Measurements from ENCODE around the gene TMED9. TPM values are rescaled to one million over a fixed set of nuclear protein-coding genes. Genes with fewer than 3 reads are reported as not detected.

Gene TMED9
- total RNA-seq, 1 experiment from 2014 or later, result 133 TPM

- no TSS peak for BruUV-seq (replicated peaks)
- no peak for TF ChIP-seq POLR2A (IDR thresholded peaks at IDR 0.05; ENCODE audit: borderline replicate concordance, extremely low read depth, insufficient read depth, insufficient read length)
- no peak for TF ChIP-seq ZBTB33 (IDR thresholded peaks at IDR 0.05; ENCODE audit: extremely low read depth, insufficient replicate concordance, low read length)
- no peak for TF ChIP-seq EGR1 (IDR thresholded peaks at IDR 0.05; ENCODE audit: low read depth)
- TF ChIP-seq SP1 (IDR thresholded peaks at IDR 0.05; ENCODE audit: low read depth), result no peak
- no peak for TF ChIP-seq JUND (IDR thresholded peaks at IDR 0.05)
- no peak for TF ChIP-seq YY1 (IDR thresholded peaks at IDR 0.05; ENCODE audit: extremely low read depth, insufficient replicate concordance, low read depth, low read length)
- no peak for TF ChIP-seq EZH2 (IDR thresholded peaks at IDR 0.05)
- no peak for TF ChIP-seq SIN3A (IDR thresholded peaks at IDR 0.05; ENCODE audit: low read depth)
- TF ChIP-seq TCF7L2 (IDR thresholded peaks at IDR 0.05; ENCODE audit: borderline replicate concordance, extremely low read depth, insufficient read depth, insufficient read length), result no peak
- no peak for TF ChIP-seq MAX (IDR thresholded peaks at IDR 0.05)
- TF ChIP-seq CTCF (IDR thresholded peaks at IDR 0.05 in 2 of 3, conservative IDR thresholded peaks at IDR 0.05 in 1 of 3; ENCODE audit: borderline replicate concordance in 1 of 3, insufficient read depth in 1 of 3, low read depth in 2 of 3, low read length in 2 of 3), result no peak
- Histone ChIP-seq H3K27ac (ENCODE audit: low read depth, low read length) (no peak overlapping the region), H2AFZ (ENCODE audit: low read depth, low read length, poor library complexity, severe bottlenecking) (no peak overlapping the region), H3K4me2 (ENCODE audit: low read length) (no peak overlapping the region), H3K9me3 (ENCODE audit: control insufficient read depth in 1 of 2, insufficient read depth in 1 of 2, low read depth in 1 of 2, low read length in 2 of 2) (no peaks in the 10 kb centered on the region), H3K27me3 (ENCODE audit: insufficient read depth, low read length) (no peaks in the 10 kb centered on the region), H3K4me3 (replicated peaks in 1 of 2; ENCODE audit: low read depth in 1 of 2, low read length in 2 of 2) (no peak overlapping the region), H3K79me2 (ENCODE audit: insufficient read depth, low read length) (peaks cover 35% of the 10 kb centered on the region), H3K36me3 (ENCODE audit: control insufficient read depth in 1 of 2, insufficient read depth in 2 of 2, low read length in 2 of 2) (peaks cover 25 to 26% of the 10 kb centered on the region in 2 experiments; a peak in 3 of 4 replicates), H4K20me1 (ENCODE audit: insufficient read depth) (no peaks in the 10 kb centered on the region), H3K4me1 (ENCODE audit: control insufficient read depth in 1 of 2, insufficient read depth in 2 of 2, low read length in 2 of 2) (peaks cover 7 to 29% of the 10 kb centered on the region in 2 experiments), H3K9me2 (ENCODE audit: insufficient read depth) (no peaks in the 10 kb centered on the region), H3K9ac (ENCODE audit: low read length) (no peak overlapping the region)
- ChIA-PET POLR2A (interaction anchor here (0.6 kb wide), 1 partner anchor 186 kb away, joined by 3 read pairs; no protein-coding TSS in a partner anchor), RAD21 (ENCODE audit: low non-redundant PET in 1 of 2, low total read pairs in 2 of 2, uncharacterized antibody in 2 of 2, unreplicated experiment in 2 of 2) (no interaction called here), CTCF (no interaction called here)
- ATAC-seq (no peak), DNase-seq (ENCODE audit: low read depth, low spot score) (no peak)
- intact Hi-C loops (cut with micrococcal nuclease), result no loop called here
These were observed 4.2 kb downstream of the TMED9 start for GRCh38 chr5:177595991-177596774.
